GM19043 (cell line): ENCODE data around the gene ATP13A2.

Source experiments
- ATAC-seq: cut with Tn5 transposase; IDR thresholded peaks from one replicate; pipeline ENCODE4 v1.9.1; 2021; ENCODE audit warnings: low read depth; ENCODE audit not compliant: unreplicated experiment

The ATP13A2 gene

GRCh38 chr1:17011439-17012307 is at the start of gene ATP13A2:
TSS of gene ATP13A2 (minus strand) at chr1:17011928. CDS start at chr1:17011738, 190 bp downstream.
- ATAC-seq: peak; percentile 81

DNA sequence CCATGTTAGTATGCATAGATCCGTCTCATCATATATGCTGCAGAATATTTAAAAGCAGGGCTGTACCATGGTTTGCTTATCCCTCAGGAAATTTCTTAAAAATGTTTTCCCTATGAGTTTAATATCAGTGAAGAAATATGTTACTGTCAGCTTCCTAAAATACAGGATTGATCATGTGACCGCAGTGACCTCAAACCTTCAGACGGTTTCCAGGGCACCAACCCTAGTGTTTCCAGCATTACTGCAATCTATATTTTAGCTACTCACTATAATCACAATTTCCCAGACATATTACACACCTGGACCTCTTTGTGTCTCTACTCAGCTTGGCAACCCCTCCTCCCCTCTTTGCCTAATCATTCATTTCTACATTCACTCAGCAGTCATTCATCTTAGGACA is 49.8 kb upstream of the ATP13A2 start:
- no peak for ATAC-seq

DNA sequence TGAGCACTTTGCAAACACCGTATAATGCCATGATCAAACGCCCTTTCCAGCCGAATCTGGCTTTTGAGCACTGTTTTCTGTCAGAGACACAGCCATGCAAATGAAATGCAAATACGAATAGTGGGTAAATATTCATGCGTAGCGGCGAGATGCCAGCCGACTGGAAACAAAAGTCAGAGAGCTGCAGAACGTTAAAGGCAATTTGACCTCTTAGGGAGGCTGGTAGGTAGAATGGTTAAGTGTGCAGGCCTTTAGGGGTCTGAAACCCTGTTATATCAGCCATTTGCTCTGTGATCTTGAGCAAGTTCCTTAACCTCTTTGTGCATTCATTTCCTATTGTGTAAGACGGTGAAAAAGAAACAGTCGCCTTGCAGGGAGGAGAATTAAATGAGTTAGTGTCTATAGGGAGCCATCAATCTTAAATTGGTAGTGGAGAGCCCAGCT is 48.6 kb upstream of the ATP13A2 start:
- ATAC-seq: no peak

DNA sequence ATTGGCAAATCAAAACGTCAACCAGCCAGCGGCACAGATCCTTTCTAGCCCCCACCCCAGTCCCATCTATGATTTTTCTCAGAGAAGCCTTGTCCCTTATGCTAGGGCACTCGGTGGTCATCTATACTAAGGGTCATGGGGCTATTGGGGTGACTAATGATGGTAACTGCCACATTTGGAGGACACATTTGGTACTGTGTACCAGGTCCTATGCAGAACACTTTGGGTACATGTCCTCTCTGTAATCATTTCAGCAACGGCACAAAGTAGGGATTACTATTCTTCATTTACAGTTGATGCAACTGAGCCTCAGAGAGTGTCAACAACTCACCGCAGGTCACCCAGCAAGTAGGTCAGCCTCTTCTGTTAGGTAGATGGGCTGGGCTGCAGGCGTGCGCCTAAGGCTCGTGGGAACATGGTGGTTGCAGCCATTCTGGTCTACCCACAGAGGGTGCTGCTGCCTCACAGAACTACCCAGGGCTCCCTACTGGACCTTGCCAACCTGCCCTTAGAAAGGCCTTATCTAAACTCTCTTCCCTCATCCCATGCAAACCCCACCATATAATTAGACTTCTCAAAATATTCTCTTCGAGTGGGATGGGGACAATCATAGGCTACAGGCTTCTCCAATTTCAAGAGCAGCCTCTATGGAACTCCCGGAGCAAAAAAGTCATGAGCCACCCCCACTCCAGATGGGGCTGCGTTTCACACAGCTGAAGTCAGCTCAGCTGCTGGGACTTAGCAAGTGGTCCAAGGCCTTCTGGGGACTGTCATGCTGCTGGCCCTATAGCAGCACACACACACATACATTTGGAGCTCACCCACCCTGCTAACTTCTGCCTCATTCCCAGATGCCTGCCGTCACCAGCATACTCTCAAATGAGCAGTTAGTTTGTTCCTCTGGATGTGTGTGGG is 47.9 kb upstream of the ATP13A2 start:
- no peak for ATAC-seq

GRCh38 chr1:17056551-17056950 is 44.8 kb upstream of the ATP13A2 start:
- ATAC-seq: no peak

- ATAC-seq: no peak
These were observed 44.1 kb upstream of the ATP13A2 start for GRCh38 chr1:17055801-17056200.

GRCh38 chr1:17053685-17054410 is 42.1 kb upstream of the ATP13A2 start, which contains the start of gene SDHB:
TSS of gene SDHB (minus strand) at chr1:17054032. CDS start at chr1:17054019, 13 bp downstream.
- ATAC-seq: peak; percentile 95

DNA sequence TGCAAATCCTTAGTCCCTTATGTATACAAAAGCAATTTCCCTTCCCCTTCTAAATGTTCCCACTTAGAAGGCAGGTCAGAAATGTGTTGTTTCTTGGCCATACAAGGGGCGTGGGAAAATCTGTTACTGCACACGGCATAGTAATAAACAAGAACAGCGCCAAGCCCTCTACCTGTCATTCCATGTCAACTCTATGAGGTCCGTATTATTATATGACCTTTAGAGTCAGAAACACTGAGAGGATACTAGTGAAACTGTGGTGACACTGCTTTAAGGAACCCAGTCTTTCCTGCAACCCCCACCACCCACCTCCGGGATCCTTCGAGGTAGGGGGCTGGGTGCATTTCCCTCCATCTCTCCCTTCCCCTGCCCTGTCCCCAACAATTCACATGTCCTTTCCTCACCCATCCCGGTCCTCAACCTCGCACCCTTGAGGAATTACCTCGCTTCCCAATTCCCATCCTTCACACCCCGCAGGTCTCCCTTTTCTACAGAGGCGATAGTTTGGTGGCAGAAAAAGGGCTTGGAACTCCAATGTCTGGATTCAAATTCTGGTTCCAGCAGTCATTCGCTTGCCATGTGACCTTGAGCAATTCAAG is 41.5 kb upstream of the ATP13A2 start:
- ATAC-seq: no peak

DNA sequence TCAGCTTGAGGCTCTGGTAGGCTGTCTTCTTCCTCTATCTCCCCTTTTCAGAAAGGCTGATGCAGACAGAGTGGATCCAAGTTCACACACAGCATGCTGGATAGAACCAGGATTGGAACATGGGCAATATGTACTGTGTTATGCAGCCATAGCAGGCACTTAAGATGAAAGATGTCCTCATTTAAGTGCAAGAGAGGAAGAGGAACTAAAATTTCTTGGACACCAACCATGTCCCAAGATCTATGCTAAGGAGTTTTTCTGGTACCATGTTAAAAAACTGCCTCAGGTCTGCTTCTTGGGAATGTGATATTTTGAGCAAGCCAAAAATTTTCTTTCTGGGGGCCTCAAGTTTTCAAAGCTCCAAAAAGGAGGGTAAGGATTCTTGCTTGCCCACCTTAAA is 40.9 kb upstream of the ATP13A2 start:
- no peak for ATAC-seq

DNA sequence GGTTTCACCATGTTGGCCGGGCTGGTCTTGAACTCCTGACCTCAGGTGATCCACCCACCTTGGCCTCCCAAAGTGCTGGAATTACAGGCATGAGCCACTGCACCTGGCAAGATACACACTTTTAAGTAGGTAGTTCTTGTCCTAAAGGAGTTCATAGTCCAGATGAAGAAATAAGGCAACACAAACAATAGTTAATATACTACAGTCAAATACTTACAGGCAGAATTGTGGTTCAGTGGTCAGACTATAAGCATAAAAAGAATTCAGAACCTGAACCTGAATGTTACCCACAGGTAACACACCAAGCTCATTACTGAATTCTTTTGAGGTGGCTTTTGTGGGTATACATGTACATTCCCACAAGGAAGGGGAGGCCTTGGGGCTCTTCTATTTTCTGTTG is 40.3 kb upstream of the ATP13A2 start:
- ATAC-seq: no peak

GRCh38 chr1:17047924-17048323 is 36.2 kb upstream of the ATP13A2 start:
- no peak for ATAC-seq

GRCh38 chr1:17046334-17046657 is 34.6 kb upstream of the ATP13A2 start:
- ATAC-seq: no peak

- no peak for ATAC-seq
These were observed 34.1 kb upstream of the ATP13A2 start for GRCh38 chr1:17045634-17046333.

- no peak for ATAC-seq
These were observed 33.4 kb upstream of the ATP13A2 start for GRCh38 chr1:17045150-17045549.

- no peak for ATAC-seq
These were observed 31.9 kb upstream of the ATP13A2 start for GRCh38 chr1:17043676-17044075.

DNA sequence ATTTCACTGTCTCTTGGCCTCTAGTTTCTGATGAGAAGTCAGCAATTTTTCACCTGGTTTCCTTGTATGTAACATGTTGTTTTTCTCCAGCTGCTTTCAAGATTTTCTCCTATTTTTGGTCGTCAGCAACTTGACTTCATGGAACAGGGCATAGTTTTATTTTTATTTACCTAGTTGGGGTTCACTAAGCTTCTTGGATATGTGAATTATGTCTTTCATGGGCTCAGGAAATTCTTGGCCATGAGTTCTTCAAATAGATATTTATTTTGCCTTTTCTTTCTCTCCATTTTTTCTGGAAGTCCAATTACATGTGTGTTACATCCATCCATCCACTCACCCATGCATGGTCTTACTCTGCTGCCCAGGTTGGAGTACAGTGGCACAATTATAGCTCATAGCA is 28.4 kb upstream of the ATP13A2 start:
- ATAC-seq: no peak

GRCh38 chr1:17039522-17039921 is 27.8 kb upstream of the ATP13A2 start:
- no peak for ATAC-seq

DNA sequence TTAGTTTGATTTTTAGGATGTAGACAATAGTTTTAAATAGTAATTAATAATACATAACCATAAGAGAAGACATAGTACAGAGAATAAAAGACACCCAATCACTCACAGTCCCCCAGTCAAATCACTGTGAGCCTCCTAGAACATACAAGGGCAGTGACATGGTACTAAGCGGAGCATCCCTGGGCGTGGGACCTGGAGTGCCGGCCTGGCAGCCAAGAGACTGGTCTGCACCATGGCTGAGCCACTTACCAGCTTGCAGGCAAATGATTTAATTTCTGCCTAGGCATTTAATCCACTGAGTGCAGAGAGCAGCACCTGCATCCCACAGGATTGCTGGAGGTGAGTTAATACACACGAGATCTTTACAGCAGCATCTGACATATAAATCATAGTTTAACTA is 21.8 kb upstream of the ATP13A2 start:
- ATAC-seq: no peak

DNA sequence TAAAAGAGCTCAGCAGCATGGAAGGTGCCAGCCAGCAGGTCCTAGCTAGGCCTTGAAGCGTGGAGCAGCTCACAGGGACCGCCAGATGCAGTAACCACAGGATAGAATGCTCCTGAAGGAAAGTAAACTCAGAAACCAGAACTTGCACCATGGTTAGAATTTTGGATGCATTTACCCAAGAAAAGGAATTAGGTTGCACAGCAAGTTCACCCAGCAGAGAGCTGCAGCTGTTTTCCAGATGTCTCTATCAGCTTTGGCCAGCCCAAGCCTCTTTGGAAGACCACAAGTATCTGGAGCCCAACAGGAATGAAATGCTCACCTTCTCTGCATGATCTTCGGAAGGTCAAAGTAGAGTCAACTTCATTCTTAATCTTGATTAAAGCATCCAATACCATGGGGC is 21.0 kb upstream of the ATP13A2 start:
- ATAC-seq: no peak

DNA sequence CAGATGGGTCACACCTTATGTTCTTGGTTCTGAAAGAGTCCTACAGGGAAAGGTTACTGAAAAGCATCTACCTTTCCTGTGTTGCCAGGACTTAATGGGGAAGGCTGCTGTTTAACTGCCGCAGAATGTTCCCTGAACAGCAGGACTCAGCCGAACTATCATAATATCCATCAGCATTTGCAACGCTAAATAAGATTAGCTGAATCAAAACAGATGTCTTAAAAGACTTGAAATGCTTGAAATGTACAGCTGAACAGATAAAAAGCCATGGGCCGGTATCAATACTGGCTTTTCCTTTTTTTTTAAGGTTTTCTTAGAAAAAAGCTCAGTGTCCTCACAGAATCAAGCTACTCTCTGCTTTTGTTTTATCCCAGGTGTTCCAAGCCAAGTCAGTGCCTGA is 19.7 kb upstream of the ATP13A2 start:
- no peak for ATAC-seq
